H1 (cell line): ENCODE measurements around the gene SYT6. TPM values are rescaled to one million over a fixed set of nuclear protein-coding genes. Genes with fewer than 3 reads are reported as not detected.

Experiments
- CTCF ChIA-PET: fragments of 300-600 bp; sonication (Branson Sonifier 250); formaldehyde crosslinking; loops from one replicate; lab custom pipeline; 2021; ENCODE audit not compliant: partially characterized antibody; lab: Charles Lee
- POLR2A ChIA-PET: fragments of 300-600 bp; sonication (Branson Sonifier 250); formaldehyde crosslinking; loops from one replicate; lab custom pipeline; 2021; ENCODE audit warnings: inconsistent platforms; ENCODE audit not compliant: partially characterized antibody; lab: Charles Lee
- DNase-seq, 2 experiments: peaks; one replicate each; pipeline versions ENCODE4 v3.0.0 to v3.0.0-alpha.2; 2010 to 2022; ENCODE audit warnings: low spot score in 2 of 2, low read depth in 1 of 2, mixed read lengths in 1 of 2
- FAIRE-seq: peaks from 2 replicates; lab custom pipeline; 2011; peaks lifted over from hg19 to GRCh38; lab: Jason Lieb, UNC
- H2AFZ ChIP-seq: 2 replicates; pipeline ENCODE4 v1.8.1; 2012; ENCODE audit warnings: low read length, inconsistent platforms
- H2AK5ac ChIP-seq: 2 replicates; pipeline ENCODE4 v1.6.1; 2013; ENCODE audit warnings: low read depth, low read length
- H2BK120ac ChIP-seq: replicated peaks from 2 replicates; pipeline ENCODE3; 2013; ENCODE audit warnings: low read depth, low read length, inconsistent platforms
- H2BK12ac ChIP-seq: 2 replicates; pipeline ENCODE4 v1.6.1; 2013; ENCODE audit warnings: low read depth, low read length
- H2BK15ac ChIP-seq: 2 replicates; pipeline ENCODE4 v1.6.1; 2013; ENCODE audit warnings: low read length
- H2BK20ac ChIP-seq: 2 replicates; pipeline ENCODE4 v1.6.1; 2013; ENCODE audit warnings: low read length
- H2BK5ac ChIP-seq: 2 replicates; pipeline ENCODE4 v1.6.1; 2013; ENCODE audit warnings: low read depth, low read length
- H3K14ac ChIP-seq: 2 replicates; pipeline ENCODE4 v1.6.1; 2013; ENCODE audit warnings: inconsistent platforms; ENCODE audit not compliant: insufficient read length
- H3K18ac ChIP-seq: 2 replicates; pipeline ENCODE4 v1.6.1; 2013; ENCODE audit warnings: low read length; ENCODE audit errors: extremely low read depth
- H3K23ac ChIP-seq: 2 replicates; pipeline ENCODE4 v1.6.1; 2013; ENCODE audit warnings: inconsistent platforms; ENCODE audit not compliant: insufficient read length
- H3K23me2 ChIP-seq: 2 replicates; pipeline ENCODE4 v1.6.1; 2013; ENCODE audit warnings: low read depth, low read length
- H3K27ac ChIP-seq: 2 replicates; pipeline ENCODE4 v1.6.1; 2011; ENCODE audit warnings: low read depth, low read length, inconsistent platforms
- H3K27me3 ChIP-seq, 4 experiments: replicated peaks in 1 of 4; 1 replicate in 1 of 4; 2 replicates in 3 of 4; pipeline versions ENCODE4 v1.6.1 to v1.8.1; 2011 to 2013; ENCODE audit warnings: low read length in 3 of 4, mild to moderate bottlenecking in 3 of 4, inconsistent platforms in 2 of 4, mixed read lengths in 2 of 4, moderate library complexity in 1 of 4; ENCODE audit not compliant: control insufficient read depth in 3 of 4, insufficient read depth in 3 of 4; ENCODE audit errors: extremely low read depth in 1 of 4
- H3K36me3 ChIP-seq, 4 experiments: 2 replicates each; pipeline versions ENCODE4 v1.6.1 to v1.8.1; 2011 to 2013; ENCODE audit warnings: mild to moderate bottlenecking in 4 of 4, low read length in 3 of 4, moderate library complexity in 2 of 4, control low read depth in 1 of 4, inconsistent platforms in 1 of 4; ENCODE audit not compliant: insufficient read depth in 4 of 4, control insufficient read depth in 2 of 4
- H3K4ac ChIP-seq: replicated peaks from 2 replicates; pipeline ENCODE3; 2013; ENCODE audit warnings: low read length, low read depth, mixed read lengths, inconsistent platforms; ENCODE audit not compliant: insufficient read length
- H3K4me1 ChIP-seq, 4 experiments: replicated peaks in 1 of 4; 1 replicate in 1 of 4; 2 replicates in 3 of 4; pipeline versions ENCODE4 v1.6.1 to v1.8.1; 2011 to 2013; ENCODE audit warnings: low read length in 3 of 4, inconsistent platforms in 2 of 4, mixed read lengths in 1 of 4; ENCODE audit not compliant: insufficient read depth in 4 of 4, control insufficient read depth in 3 of 4
- H3K4me2 ChIP-seq, 2 experiments: 2 replicates each; pipeline versions ENCODE4 v1.6.1 to v1.8.1; 2011 to 2013; ENCODE audit warnings: low read depth in 2 of 2, low read length in 2 of 2, control low read depth in 1 of 2, inconsistent platforms in 1 of 2, mild to moderate bottlenecking in 1 of 2; ENCODE audit not compliant: insufficient read depth in 1 of 2
- H3K4me3 ChIP-seq, 4 experiments: fragments of 200-600, 300-600 bp in 1 of 4; sonication (generic), shearing (Covaris generic), sonication (Bioruptor Twin) in 1 of 4; 2 replicates each; pipeline versions ENCODE4 v1.5.1 to v1.8.1; 2011 to 2016; ENCODE audit warnings: low read length in 4 of 4, low read depth in 3 of 4, control low read depth in 2 of 4, inconsistent platforms in 2 of 4, mild to moderate bottlenecking in 2 of 4, mixed read lengths in 1 of 4, moderate library complexity in 1 of 4; ENCODE audit not compliant: insufficient read depth in 2 of 4; ENCODE audit errors: extremely low read depth in 1 of 4
- H3K56ac ChIP-seq: replicated peaks from 2 replicates; pipeline ENCODE3; 2013; ENCODE audit warnings: low read depth, mild to moderate bottlenecking, mixed read lengths, low read length, inconsistent platforms; ENCODE audit not compliant: insufficient read length
- H3K79me1 ChIP-seq: 2 replicates; pipeline ENCODE4 v1.6.1; 2013; ENCODE audit warnings: low read depth, low read length, control low read depth
- H3K79me2 ChIP-seq, 2 experiments: 2 replicates each; pipeline versions ENCODE4 v1.6.1 to v1.8.1; 2012 to 2013; ENCODE audit warnings: low read length in 2 of 2, mild to moderate bottlenecking in 2 of 2, inconsistent platforms in 1 of 2; ENCODE audit not compliant: insufficient read depth in 2 of 2, control insufficient read depth in 1 of 2
- H3K9ac ChIP-seq, 4 experiments: replicated peaks in 1 of 4; 1 replicate in 1 of 4; 2 replicates in 3 of 4; pipeline versions ENCODE4 v1.6.1 to v1.8.1; 2011 to 2013; ENCODE audit warnings: low read depth in 3 of 4, low read length in 3 of 4, control low read depth in 2 of 4, mild to moderate bottlenecking in 2 of 4, moderate library complexity in 2 of 4, inconsistent platforms in 1 of 4; ENCODE audit errors: extremely low read depth in 1 of 4
- H3K9me3 ChIP-seq, 2 experiments: 2 replicates each; pipeline versions ENCODE4 v1.6.1 to v1.8.1; 2012 to 2013; ENCODE audit warnings: mild to moderate bottlenecking in 2 of 2, moderate library complexity in 2 of 2, control low read depth in 1 of 2, inconsistent platforms in 1 of 2, low read depth in 1 of 2, low read length in 1 of 2, mixed read lengths in 1 of 2; ENCODE audit not compliant: insufficient read depth in 2 of 2
- H4K20me1 ChIP-seq, 2 experiments: replicated peaks in 1 of 2; 2 replicates each; pipeline versions ENCODE3 to v1.8.1; 2011 to 2013; ENCODE audit warnings: inconsistent platforms in 2 of 2, low read length in 2 of 2, mild to moderate bottlenecking in 1 of 2; ENCODE audit not compliant: insufficient read depth in 2 of 2, control insufficient read depth in 1 of 2
- H4K5ac ChIP-seq: 2 replicates; pipeline ENCODE4 v1.6.1; 2013; ENCODE audit warnings: low read length, low read depth, mixed read lengths, inconsistent platforms; ENCODE audit not compliant: insufficient read length
- H4K8ac ChIP-seq: 2 replicates; pipeline ENCODE4 v1.8.0; 2013; ENCODE audit warnings: mild to moderate bottlenecking, moderate library complexity, low read length, inconsistent platforms; ENCODE audit not compliant: insufficient read depth; ENCODE audit errors: extremely low read depth
- H4K91ac ChIP-seq: replicated peaks from 2 replicates; pipeline ENCODE3; 2013; ENCODE audit warnings: low read length, mixed read lengths, inconsistent platforms; ENCODE audit not compliant: insufficient read length
- BACH1 ChIP-seq: IDR thresholded peaks from 2 replicates; pipeline ENCODE4 v1.6.1; 2012; ENCODE audit warnings: low read length, improper control_type of control experiment
- BCL11A ChIP-seq, 2 experiments: IDR thresholded peaks; one replicate each; pipeline ENCODE4 v1.6.1; 2011; ENCODE audit warnings: low read depth in 2 of 2, low read length in 2 of 2, mild to moderate bottlenecking in 2 of 2
- KDM1A ChIP-seq: fragments of 200-600, 300-600 bp; sonication (generic); IDR thresholded peaks from 2 replicates; pipeline ENCODE4 v1.7.1; 2016; ENCODE audit warnings: mild to moderate bottlenecking, low read length, borderline replicate concordance
- NRF1 ChIP-seq: IDR thresholded peaks from 2 replicates; pipeline ENCODE4 v1.6.1; 2011; ENCODE audit warnings: mild to moderate bottlenecking, low read depth, low read length, improper control_type of control experiment
- RAD21 ChIP-seq, 2 experiments: IDR thresholded peaks in 1 of 2; conservative IDR thresholded peaks in 1 of 2; 2 replicates each; pipeline ENCODE4 v1.6.1; 2011; ENCODE audit warnings: low read depth in 2 of 2, low read length in 2 of 2, improper control_type of control experiment in 1 of 2, inconsistent platforms in 1 of 2, mild to moderate bottlenecking in 1 of 2, moderate library complexity in 1 of 2
- SIN3A ChIP-seq, 2 experiments: IDR thresholded peaks in 1 of 2; conservative IDR thresholded peaks in 1 of 2; 2 replicates each; pipeline ENCODE4 v1.6.1; 2011 to 2012; ENCODE audit warnings: low read length in 2 of 2, improper control_type of control experiment in 1 of 2, low read depth in 1 of 2, mild to moderate bottlenecking in 1 of 2
- SP1 ChIP-seq: IDR thresholded peaks from 2 replicates; pipeline ENCODE4 v1.6.1; 2011; ENCODE audit warnings: low read depth, low read length
- TAF1 ChIP-seq: IDR thresholded peaks from 2 replicates; pipeline ENCODE4 v1.6.1; 2011; ENCODE audit warnings: mild to moderate bottlenecking, low read depth, low read length
- TBP ChIP-seq: IDR thresholded peaks from 2 replicates; pipeline ENCODE4 v1.6.1; 2011; ENCODE audit warnings: low read depth, low read length, improper control_type of control experiment
- WGBS, 2 experiments: shearing (Covaris generic) in 1 of 2; methylation state at CpG; one replicate each; pipeline versions ENCODE4 v1.1.6 to v1.1.7; 2013 to 2015; ENCODE audit warnings: low lambda C conversion rate in 2 of 2, mixed read lengths in 2 of 2, inconsistent platforms in 1 of 2, low coverage in 1 of 2, missing lambda C conversion rate in 1 of 2; ENCODE audit not compliant: insufficient replicate concordance in 2 of 2, insufficient coverage in 1 of 2, insufficient read length in 1 of 2; ENCODE audit errors: extremely low coverage in 1 of 2, missing lambda C conversion rate in 1 of 2; 5-methylcytosine and 5-hydroxymethylcytosine counted together
- polyA plus RNA-seq, 7 experiments: library from polyadenylated mRNA; depleted of rRNA in 3 of 7; stranded (reverse) in 5 of 7; unstranded in 2 of 7; fragments of >200 nt in 5 of 7; fragments of 200-250 nt in 2 of 7; gene quantifications; 1 replicate in 5 of 7; 2 replicates in 1 of 7; 4 replicates in 1 of 7; pipeline versions ENCODE4 v1.2.1 to v1.2.3, GENCODE V29; 2011 to 2013; ENCODE audit warnings: missing spikeins in 2 of 7, mixed read lengths in 2 of 7
- total RNA-seq: library from RNA; stranded (reverse); fragmentation: NEBNext Ultra II Directional; extraction: Animal tissue kit (Norgen Biotek cat#: 25700); gene quantifications from 2 replicates; pipeline ENCODE4 v1.2.1, GENCODE V29; 2021
- TF ChIP-seq, protein P1 (sequence below): IDR thresholded peaks from 2 replicates; pipeline ENCODE4 v1.6.1; 2011; ENCODE audit warnings: low read depth, mild to moderate bottlenecking, low read length; ENCODE audit not compliant: insufficient read depth

SYT6 gene
- total and polyA plus RNA-seq, 2 of the 8 experiments (the other 6 are each of a cell fraction or from before 2014, with no cell fraction given), result 33.7 to 83.5 TPM

DNA sequence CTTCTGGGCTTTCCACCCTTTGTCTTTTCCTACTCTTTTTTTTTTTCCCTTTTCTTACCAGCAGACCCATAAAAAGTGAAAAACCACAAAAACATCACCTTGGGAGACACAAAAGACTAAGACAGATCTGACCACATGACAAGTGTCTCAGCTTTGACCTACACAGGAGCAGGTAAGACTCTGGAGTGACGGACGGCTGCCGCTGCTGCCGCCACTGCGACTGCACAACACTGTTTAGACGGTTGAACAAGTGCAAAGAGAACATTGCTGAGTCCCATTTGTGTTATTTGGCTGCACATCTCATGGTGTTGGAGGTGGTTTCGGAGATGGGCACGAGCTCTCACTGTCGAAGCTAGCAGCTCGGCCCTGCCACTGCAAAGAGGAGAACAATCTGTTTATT lies 62.0 kb downstream of the SYT6 start:
- Histone ChIP-seq H2BK5ac (no peak overlapping the region), H2BK20ac (no peak overlapping the region), H4K91ac (no peak overlapping the region), H3K23ac (no peak overlapping the region), H2BK15ac (no peak overlapping the region), H3K9ac (no peak overlapping the region), H4K5ac (no peak overlapping the region), H3K4ac (no peak overlapping the region), H3K27me3 (no peaks in the 10 kb centered on the region), H3K9me3 (peaks cover 0 to 4% of the 10 kb centered on the region in 2 experiments; a peak in 1 of 4 replicates), H3K79me2 (no peaks in the 10 kb centered on the region), H2AK5ac (no peak overlapping the region), H3K18ac (no peak overlapping the region; the same call in 1 of the 2 replicates), H2AFZ (no peak overlapping the region), H4K20me1 (no peaks in the 10 kb centered on the region), H4K8ac (no peak overlapping the region), H2BK12ac (no peak overlapping the region; the same call in 1 of the 2 replicates), H2BK120ac (no peak overlapping the region), H3K4me1 (peaks cover 7 to 26% (median 13%) of the 10 kb centered on the region in 4 experiments; a peak in 6 of 7 replicates), H3K4me2 (no peak overlapping the region), H3K79me1 (no peaks in the 10 kb centered on the region), H3K56ac (no peak overlapping the region), H3K27ac (no peak overlapping the region), H3K4me3 (no peak overlapping the region), H3K36me3 (peaks cover 16 to 73% (median 40%) of the 10 kb centered on the region in 4 experiments; a peak in 7 of 8 replicates), H3K14ac (no peak overlapping the region), H3K23me2 (no peaks in the 10 kb centered on the region)
- TF ChIP-seq BCL11A (IDR thresholded peaks at IDR 0.05; ENCODE audit: low read depth in 2 of 2, low read length in 2 of 2), result no peak
- no peak for TF ChIP-seq RAD21 (IDR thresholded peaks at IDR 0.05 in 1 of 2, conservative IDR thresholded peaks at IDR 0.05 in 1 of 2; ENCODE audit: low read depth in 2 of 2, low read length in 2 of 2)
- TF ChIP-seq TBP, result no peak
- TF ChIP-seq SP1, result no peak
- no peak for TF ChIP-seq TAF1
- TF ChIP-seq SIN3A (conservative IDR thresholded peaks at IDR 0.05 in 1 of 2, IDR thresholded peaks at IDR 0.05 in 1 of 2; ENCODE audit: low read depth in 1 of 2, low read length in 2 of 2), result no peak
- no peak for TF ChIP-seq NRF1
- no peak for TF ChIP-seq KDM1A
- TF ChIP-seq BACH1, result no peak
- TF ChIP-seq, protein P1, sequence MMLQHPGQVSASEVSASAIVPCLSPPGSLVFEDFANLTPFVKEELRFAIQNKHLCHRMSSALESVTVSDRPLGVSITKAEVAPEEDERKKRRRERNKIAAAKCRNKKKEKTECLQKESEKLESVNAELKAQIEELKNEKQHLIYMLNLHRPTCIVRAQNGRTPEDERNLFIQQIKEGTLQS, result no peak
- WGBS, 2 experiments, result 97% methylated on average over 10 of the region's 10 CpGs; no CpG with 5 or more reads in 1 of the 2 experiments
- CTCF ChIA-PET, result interaction anchor here (0.6 to 1.9 kb wide), 10 partner anchors 11 to 952 kb away, joined by 3 to 9 read pairs (median 4); no protein-coding TSS in a partner anchor
- FAIRE-seq (no peak), DNase-seq (no peak)
- POLR2A ChIA-PET, result interaction anchor here (0.6 to 2.0 kb wide), 3 partner anchors 10 to 848 kb away, joined by 3 to 5 read pairs (median 3); no protein-coding TSS in a partner anchor
